ENCODE data around the gene BEST1.

BEST1 gene

GRCh38 chr11:61916737-61917333 lies 33.3 kb upstream of the BEST1 start:
- DNase-seq = no peak

- no peak for DNase-seq
Observed at GRCh38 chr11:61917334-61918109, 32.6 kb upstream of the BEST1 start, which contains the start of gene RAB3IL1. Gene RAB3IL1 (minus strand): TSS chr11:61917566. CDS start chr11:61917367, 199 bp downstream.

- no peak for DNase-seq
Observed at GRCh38 chr11:61918251-61918937, 31.8 kb upstream of the BEST1 start.

GRCh38 chr11:61918938-61919704 lies 31.0 kb upstream of the BEST1 start:
- no peak for DNase-seq

- no peak for DNase-seq
Observed at GRCh38 chr11:61919705-61920631, 30.2 kb upstream of the BEST1 start.

GRCh38 chr11:61921446-61921845 lies 28.7 kb upstream of the BEST1 start:
- no peak for DNase-seq

GRCh38 chr11:61922539-61922938 lies 27.6 kb upstream of the BEST1 start:
- DNase-seq = no peak

- DNase-seq = no peak
Observed at GRCh38 chr11:61923166-61924063, 26.7 kb upstream of the BEST1 start.

GRCh38 chr11:61924064-61924455 lies 26.1 kb upstream of the BEST1 start:
- no peak for DNase-seq

GRCh38 chr11:61925736-61926135 lies 24.4 kb upstream of the BEST1 start:
- no peak for DNase-seq

GRCh38 chr11:61926235-61926634 lies 23.9 kb upstream of the BEST1 start:
- no peak for DNase-seq

GRCh38 chr11:61927501-61927900 lies 22.6 kb upstream of the BEST1 start:
- no peak for DNase-seq

GRCh38 chr11:61928606-61929005 lies 21.5 kb upstream of the BEST1 start:
- no peak for DNase-seq

GRCh38 chr11:61930933-61931332 lies 19.2 kb upstream of the BEST1 start:
- DNase-seq = no peak

- DNase-seq = no peak
Observed at GRCh38 chr11:61935861-61936260, 14.3 kb upstream of the BEST1 start.

GRCh38 chr11:61940466-61940865 lies 9.7 kb upstream of the BEST1 start:
- no peak for DNase-seq

- no peak for DNase-seq
Observed at GRCh38 chr11:61945191-61945590, 5.0 kb upstream of the BEST1 start.

GRCh38 chr11:61946894-61947293 lies 3.3 kb upstream of the BEST1 start:
- no peak for DNase-seq

GRCh38 chr11:61947486-61948210 lies 2.5 kb upstream of the BEST1 start:
- no peak for DNase-seq

GRCh38 chr11:61948505-61948904 lies 1.6 kb upstream of the BEST1 start:
- no peak for DNase-seq
